Activated CD4-positive, alpha-beta T cell treated with anti-CD3 and anti-CD28 coated beads, Interleukin-2, amount 10 ng/mL, durations not matched to agents 7 days and 5 days (primary cell): ENCODE results near the gene OR8S1. TPM values are rescaled to one million over a fixed set of nuclear protein-coding genes. Genes with fewer than 3 reads are reported as not detected.
A peak's percentile ranks its signal among the peaks of the same experiment; 100 is the strongest.
"Not testable (repeated sequence)": the region's sequence is repeated elsewhere in the genome, so short reads cannot be mapped to it uniquely, and the experiment has no call there.

Experiments
- CTCF ChIA-PET: fragments of 350-600 bp; sonication (Branson Sonifier 250); formaldehyde crosslinking; loops from one replicate; lab custom pipeline; 2021; ENCODE audit warnings: antibody characterized with exemption; lab: Charles Lee
- POLR2A ChIA-PET: fragments of 350-600 bp; sonication (Branson Sonifier 250); formaldehyde crosslinking; loops from one replicate; lab custom pipeline; 2021; ENCODE audit warnings: antibody characterized with exemption; lab: Charles Lee
- DNase-seq: peaks from one replicate; pipeline ENCODE4 v3.0.0-alpha.2; 2020
- H3K27ac Mint-ChIP-seq: one replicate; pipeline ENCODE4 v1.8.0; 2021; ENCODE audit warnings: mild to moderate bottlenecking, moderate library complexity, mixed read lengths
- H3K27me3 Mint-ChIP-seq: one replicate; pipeline ENCODE4 v1.8.0; 2021; ENCODE audit warnings: mixed read lengths
- H3K36me3 Mint-ChIP-seq: one replicate; pipeline ENCODE4 v1.8.0; 2021; ENCODE audit warnings: low read depth, mixed read lengths
- H3K4me1 Mint-ChIP-seq: one replicate; pipeline ENCODE4 v1.8.0; 2021; ENCODE audit warnings: mixed read lengths
- H3K4me3 Mint-ChIP-seq: one replicate; pipeline ENCODE4 v1.8.0; 2021; ENCODE audit warnings: mild to moderate bottlenecking, moderate library complexity, mixed read lengths
- H3K9me3 Mint-ChIP-seq: one replicate; pipeline ENCODE4 v1.8.0; 2021; ENCODE audit warnings: mixed read lengths
- total RNA-seq, 2 experiments: library from RNA; stranded (reverse); gene quantifications; one replicate each; pipeline ENCODE4 v1.2.3, GENCODE V29; 2021

The OR8S1 gene, protein sequence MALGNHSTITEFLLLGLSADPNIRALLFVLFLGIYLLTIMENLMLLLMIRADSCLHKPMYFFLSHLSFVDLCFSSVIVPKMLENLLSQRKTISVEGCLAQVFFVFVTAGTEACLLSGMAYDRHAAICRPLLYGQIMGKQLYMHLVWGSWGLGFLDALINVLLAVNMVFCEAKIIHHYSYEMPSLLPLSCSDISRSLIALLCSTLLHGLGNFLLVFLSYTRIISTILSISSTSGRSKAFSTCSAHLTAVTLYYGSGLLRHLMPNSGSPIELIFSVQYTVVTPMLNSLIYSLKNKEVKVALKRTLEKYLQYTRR
- total RNA-seq = not detected

GRCh38 chr12:48525332-48525731 is at the start of gene OR8S1:
Gene OR8S1 (plus strand): TSS chr12:48525632. CDS start chr12:48525632, 0 bp downstream.
- no peak for DNase-seq
- no peaks in the 10 kb centered on the region for H3K27me3 Mint-ChIP-seq
- ChIA-PET POLR2A (no interaction called here), CTCF (interaction anchor here (0.6 kb wide), 1 partner anchor 92 kb away, joined by 3 read pairs; no protein-coding TSS in a partner anchor)
- no peaks in the 10 kb centered on the region for H3K4me1 Mint-ChIP-seq
- H3K4me3 Mint-ChIP-seq = no peak within 1 kb of the TSS
- no peaks in the 10 kb centered on the region for H3K36me3 Mint-ChIP-seq
- peak within 1 kb of the TSS; percentile 34 for H3K27ac Mint-ChIP-seq
- H3K9me3 Mint-ChIP-seq = no peaks in the 10 kb centered on the region

GRCh38 chr12:48482198-48482597 is 43.2 kb upstream of the OR8S1 start, which contains the start of gene C12orf54:
Gene C12orf54 (plus strand): TSS chr12:48482498. CDS start chr12:48483297, 799 bp downstream.
- H3K4me1 Mint-ChIP-seq = no peaks in the 10 kb centered on the region
- H3K27ac Mint-ChIP-seq = no peak within 1 kb of the TSS
- H3K27me3 Mint-ChIP-seq = peaks cover 5% of the 10 kb centered on the region
- DNase-seq = no peak
- POLR2A ChIA-PET = no interaction called here
- CTCF ChIA-PET = no interaction called here
- H3K36me3 Mint-ChIP-seq = no peaks in the 10 kb centered on the region
- H3K9me3 Mint-ChIP-seq = peaks cover 4% of the 10 kb centered on the region
- no peak within 1 kb of the TSS for H3K4me3 Mint-ChIP-seq

GRCh38 chr12:48482930-48483329 is 42.5 kb upstream of the OR8S1 start:
- CTCF ChIA-PET = no interaction called here
- peaks cover 4% of the 10 kb centered on the region for H3K9me3 Mint-ChIP-seq
- H3K36me3 Mint-ChIP-seq = no peaks in the 10 kb centered on the region

DNA sequence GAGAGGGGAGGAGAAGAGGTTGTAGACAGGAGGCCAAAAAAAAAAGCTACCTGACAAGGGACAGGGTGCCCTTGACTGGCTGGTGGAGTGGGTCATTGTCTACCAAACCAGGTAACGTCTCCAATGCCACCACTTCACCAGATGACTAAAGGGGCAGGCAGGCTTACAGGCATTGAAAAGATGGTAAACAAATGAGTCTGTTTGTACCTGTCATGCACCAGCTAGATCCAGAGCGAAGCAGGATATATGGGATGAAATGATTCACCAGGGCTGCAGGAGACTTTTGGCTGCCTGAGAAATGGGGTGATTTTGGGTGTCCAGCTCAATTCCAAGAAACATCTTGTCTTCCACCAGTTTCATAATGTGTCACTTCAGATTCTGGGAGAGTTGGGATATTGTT is 39.2 kb upstream of the OR8S1 start:
- CTCF ChIA-PET = interaction anchor here (1.1 kb wide), 1 partner anchor 9 kb away, joined by 3 read pairs; no protein-coding TSS in a partner anchor
- H3K27ac Mint-ChIP-seq = no peak overlapping the region
- no peak for DNase-seq
- H3K9me3 Mint-ChIP-seq = no peaks in the 10 kb centered on the region
- POLR2A ChIA-PET = no interaction called here
- peaks cover 1% of the 10 kb centered on the region for H3K27me3 Mint-ChIP-seq
- H3K36me3 Mint-ChIP-seq = no peaks in the 10 kb centered on the region
- no peak overlapping the region for H3K4me3 Mint-ChIP-seq
- H3K4me1 Mint-ChIP-seq = no peaks in the 10 kb centered on the region

More at GRCh38 chr12:48482930-48483329, 42.5 kb upstream of the OR8S1 start:
- POLR2A ChIA-PET = no interaction called here
- Mint-ChIP-seq H3K27ac (no peak overlapping the region), H3K27me3 (no peaks in the 10 kb centered on the region), H3K4me1 (no peaks in the 10 kb centered on the region), H3K4me3 (no peak overlapping the region)
- no peak for DNase-seq

DNA sequence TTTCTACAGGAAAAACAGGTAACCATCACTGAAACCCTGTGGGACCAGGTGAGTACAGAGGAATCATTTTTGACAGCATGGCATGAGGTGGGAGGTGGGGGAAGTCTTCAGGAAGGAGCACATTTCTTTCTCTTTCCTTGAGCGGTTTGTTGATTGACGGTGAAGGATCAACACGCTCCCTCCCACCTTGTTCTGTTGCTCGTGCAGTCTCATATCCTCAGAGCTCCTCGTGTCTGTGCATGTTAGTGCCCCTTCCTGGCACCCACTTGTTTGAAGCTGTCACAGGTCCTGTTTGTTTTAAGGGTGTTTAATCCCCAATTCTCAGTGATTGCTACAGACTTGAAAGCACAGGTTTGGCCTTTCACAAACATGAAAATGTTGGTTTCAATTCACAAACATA is 38.8 kb upstream of the OR8S1 start:
- ChIA-PET CTCF (interaction anchor here (1.1 kb wide), 1 partner anchor 10 kb away, joined by 3 read pairs; no protein-coding TSS in a partner anchor), POLR2A (no interaction called here)
- no peak for DNase-seq
- no peak overlapping the region for H3K27ac Mint-ChIP-seq
- H3K36me3 Mint-ChIP-seq = no peaks in the 10 kb centered on the region
- no peaks in the 10 kb centered on the region for H3K9me3 Mint-ChIP-seq
- no peaks in the 10 kb centered on the region for H3K4me1 Mint-ChIP-seq
- H3K27me3 Mint-ChIP-seq = peaks cover 3% of the 10 kb centered on the region
- no peak overlapping the region for H3K4me3 Mint-ChIP-seq

DNA sequence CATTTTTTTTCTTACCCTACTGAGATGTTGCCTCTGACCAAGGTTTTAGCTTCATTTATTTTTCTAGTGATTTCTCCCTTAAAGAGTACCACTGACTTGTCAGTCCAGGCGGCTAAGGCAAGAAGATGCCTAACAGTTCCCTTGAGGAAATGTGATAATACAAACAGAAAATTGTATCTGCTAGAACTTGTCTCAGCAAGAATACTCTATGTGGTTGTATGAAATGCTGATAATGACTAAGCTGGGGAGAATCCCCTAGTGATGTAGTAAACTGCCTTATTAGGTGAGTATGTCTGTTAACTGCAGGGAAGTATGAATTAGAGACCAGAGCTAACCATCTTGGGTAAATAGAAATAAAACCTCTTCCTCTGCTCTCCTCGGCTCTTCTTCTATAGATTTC is 36.4 kb upstream of the OR8S1 start:
- ChIA-PET CTCF (interaction anchor here (0.6 to 0.7 kb wide), 2 partner anchors 148 to 167 kb away, joined by 4 to 7 read pairs; no protein-coding TSS in a partner anchor), POLR2A (no interaction called here)
- H3K4me1 Mint-ChIP-seq = no peaks in the 10 kb centered on the region
- peaks cover 4% of the 10 kb centered on the region for H3K27me3 Mint-ChIP-seq
- H3K4me3 Mint-ChIP-seq = no peak overlapping the region
- no peaks in the 10 kb centered on the region for H3K9me3 Mint-ChIP-seq
- H3K27ac Mint-ChIP-seq = no peak overlapping the region
- H3K36me3 Mint-ChIP-seq = no peaks in the 10 kb centered on the region
- DNase-seq = no peak

GRCh38 chr12:48489456-48489855 is 36.0 kb upstream of the OR8S1 start:
- H3K4me3 Mint-ChIP-seq, H3K4me1 Mint-ChIP-seq, H3K36me3 Mint-ChIP-seq, H3K9me3 Mint-ChIP-seq, DNase-seq, H3K27me3 Mint-ChIP-seq, H3K27ac Mint-ChIP-seq, POLR2A ChIA-PET: not testable (repeated sequence)
- CTCF ChIA-PET = interaction anchor here (0.6 to 0.7 kb wide), 2 partner anchors 149 to 168 kb away, joined by 4 to 7 read pairs; no protein-coding TSS in a partner anchor

DNA sequence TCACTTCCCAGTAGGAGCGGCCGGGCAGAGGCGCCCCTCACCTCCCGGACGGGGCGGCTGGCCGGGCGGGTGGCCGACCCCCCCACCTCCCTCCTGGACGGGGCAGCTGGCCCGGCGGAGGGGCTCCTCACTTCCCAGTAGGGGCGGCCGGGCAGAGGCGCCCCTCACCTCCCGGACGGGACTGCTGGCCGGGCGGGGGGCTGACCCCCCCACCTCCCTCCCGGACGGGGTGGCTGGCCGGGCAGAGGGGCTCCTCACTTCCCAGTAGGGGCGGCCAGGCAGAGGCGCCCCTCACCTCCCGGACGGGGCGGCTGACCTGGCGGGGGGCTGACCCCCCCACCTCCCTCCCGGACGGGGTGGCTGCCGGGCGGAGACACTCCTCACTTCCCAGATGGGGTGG is 25.2 kb upstream of the OR8S1 start:
- DNase-seq, H3K27ac Mint-ChIP-seq, H3K9me3 Mint-ChIP-seq, H3K4me3 Mint-ChIP-seq, H3K4me1 Mint-ChIP-seq, CTCF ChIA-PET, POLR2A ChIA-PET, H3K36me3 Mint-ChIP-seq: not testable (repeated sequence)
- H3K27me3 Mint-ChIP-seq = peaks cover 12% of the 10 kb centered on the region

- POLR2A ChIA-PET, CTCF ChIA-PET, H3K9me3 Mint-ChIP-seq, H3K4me1 Mint-ChIP-seq, H3K27ac Mint-ChIP-seq, H3K4me3 Mint-ChIP-seq, DNase-seq, H3K36me3 Mint-ChIP-seq: not testable (repeated sequence)
- H3K27me3 Mint-ChIP-seq = peaks cover 22% of the 10 kb centered on the region
These were observed 18.6 kb upstream of the OR8S1 start for GRCh38 chr12:48506836-48507235.

GRCh38 chr12:48508987-48509386 is 16.4 kb upstream of the OR8S1 start:
- DNase-seq = no peak
- ChIA-PET CTCF (no interaction called here), POLR2A (no interaction called here)

DNA sequence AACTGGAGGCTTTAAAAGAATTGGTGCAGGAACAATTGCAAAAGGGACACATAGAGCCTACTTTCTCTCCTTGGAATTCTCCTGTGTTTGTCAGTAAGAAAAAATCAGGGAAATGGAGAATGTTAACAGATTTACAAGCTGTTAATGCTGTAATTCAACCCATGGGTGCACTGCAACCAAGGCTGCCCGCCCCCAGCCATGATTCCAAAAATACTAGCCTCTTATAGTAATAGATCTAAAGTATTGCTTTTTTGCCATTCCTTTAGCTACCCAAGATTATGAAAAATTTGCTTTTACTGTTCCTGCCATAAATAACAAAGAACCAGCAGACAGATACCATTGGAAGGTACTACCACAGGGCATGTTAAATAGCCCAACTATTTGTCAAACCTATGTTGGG is 15.3 kb upstream of the OR8S1 start:
- H3K27ac Mint-ChIP-seq = no peak overlapping the region
- H3K27me3 Mint-ChIP-seq = peaks cover 14% of the 10 kb centered on the region
- CTCF ChIA-PET = no interaction called here
- no peaks in the 10 kb centered on the region for H3K4me1 Mint-ChIP-seq
- no peaks in the 10 kb centered on the region for H3K36me3 Mint-ChIP-seq
- peaks cover 2% of the 10 kb centered on the region for H3K9me3 Mint-ChIP-seq
- POLR2A ChIA-PET = no interaction called here
- no peak overlapping the region for H3K4me3 Mint-ChIP-seq
- DNase-seq = no peak

More at GRCh38 chr12:48508987-48509386, 16.4 kb upstream of the OR8S1 start:
- Mint-ChIP-seq H3K27ac (no peak overlapping the region), H3K27me3 (peaks cover 19% of the 10 kb centered on the region), H3K9me3 (peaks cover 2% of the 10 kb centered on the region), H3K4me3 (no peak overlapping the region), H3K36me3 (no peaks in the 10 kb centered on the region), H3K4me1 (no peaks in the 10 kb centered on the region)

- Mint-ChIP-seq H3K27me3 (peaks cover 2% of the 10 kb centered on the region), H3K4me3 (no peak overlapping the region), H3K9me3 (peaks cover 2% of the 10 kb centered on the region), H3K36me3 (no peaks in the 10 kb centered on the region), H3K4me1 (no peaks in the 10 kb centered on the region), H3K27ac (no peak overlapping the region)
- POLR2A ChIA-PET = no interaction called here
- no peak for DNase-seq
- CTCF ChIA-PET = no interaction called here
These were observed 12.6 kb upstream of the OR8S1 start for GRCh38 chr12:48512855-48513254.

DNA sequence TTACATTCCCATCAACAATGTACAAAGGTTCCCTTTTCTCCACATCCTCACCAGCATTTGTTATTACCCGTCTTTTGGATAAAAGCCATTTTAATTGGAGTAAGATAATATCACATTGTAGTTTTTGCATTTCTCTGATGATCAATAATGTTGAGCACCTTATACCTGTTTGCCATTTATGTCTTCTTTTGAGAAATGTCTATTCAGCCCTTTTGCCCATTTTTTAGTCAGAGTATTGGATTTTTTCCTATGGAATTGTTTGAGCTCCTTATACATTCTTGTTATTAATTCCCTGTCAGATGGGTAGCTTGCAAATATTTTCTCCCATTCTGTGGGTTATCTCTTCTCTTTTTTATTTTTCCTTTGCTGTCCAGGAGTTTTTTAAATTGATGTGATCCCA is 10.7 kb upstream of the OR8S1 start:
- no peak for DNase-seq
- no peak overlapping the region for H3K27ac Mint-ChIP-seq
- peaks cover 2% of the 10 kb centered on the region for H3K9me3 Mint-ChIP-seq
- H3K27me3 Mint-ChIP-seq = peaks cover 2% of the 10 kb centered on the region
- H3K4me3 Mint-ChIP-seq = no peak overlapping the region
- no peaks in the 10 kb centered on the region for H3K4me1 Mint-ChIP-seq
- CTCF ChIA-PET = interaction anchor here (0.6 kb wide), 1 partner anchor 66 kb away, joined by 3 read pairs; no protein-coding TSS in a partner anchor
- H3K36me3 Mint-ChIP-seq = no peaks in the 10 kb centered on the region
- POLR2A ChIA-PET = no interaction called here
